H1 (cell line): ENCODE measurements around the gene ASTN1.

Experiments used
- CHD2 ChIP-seq: IDR thresholded peaks from 2 replicates; pipeline ENCODE4 v1.6.1; 2012; ENCODE audit warnings: low read length, improper control_type of control experiment
- EGR1 ChIP-seq: IDR thresholded peaks from 2 replicates; pipeline ENCODE4 v1.6.1; 2011; ENCODE audit warnings: low read depth, low read length, borderline replicate concordance
- HDAC6 ChIP-seq: IDR thresholded peaks from one replicate; pipeline ENCODE4 v1.7.1; 2012; ENCODE audit warnings: low read depth, mild to moderate bottlenecking, inconsistent platforms, low read length, moderate library complexity
- JUN ChIP-seq: IDR thresholded peaks from 2 replicates; pipeline ENCODE4 v1.6.1; 2011; ENCODE audit warnings: low read depth, mild to moderate bottlenecking, improper control_type of control experiment, low read length
- JUND ChIP-seq: IDR thresholded peaks from 2 replicates; pipeline ENCODE4 v1.6.1; 2011; ENCODE audit warnings: mild to moderate bottlenecking, improper control_type of control experiment, low read length
- MAX ChIP-seq: IDR thresholded peaks from 2 replicates; pipeline ENCODE4 v1.6.1; 2012; ENCODE audit warnings: inconsistent platforms
- POLR2A ChIP-seq, 2 experiments: IDR thresholded peaks; 1 replicate in 1 of 2; 2 replicates in 1 of 2; pipeline ENCODE4 v1.6.1; 2011; ENCODE audit warnings: low read depth in 2 of 2, low read length in 2 of 2, mild to moderate bottlenecking in 2 of 2; ENCODE audit errors: control extremely low read depth in 1 of 2
- POLR2AphosphoS5 ChIP-seq: IDR thresholded peaks from 2 replicates; pipeline ENCODE4 v1.6.1; 2011; ENCODE audit warnings: low read depth, low read length
- RAD21 ChIP-seq, 2 experiments: IDR thresholded peaks in 1 of 2; conservative IDR thresholded peaks in 1 of 2; 2 replicates each; pipeline ENCODE4 v1.6.1; 2011; ENCODE audit warnings: low read depth in 2 of 2, low read length in 2 of 2, improper control_type of control experiment in 1 of 2, inconsistent platforms in 1 of 2, mild to moderate bottlenecking in 1 of 2, moderate library complexity in 1 of 2
- SP1 ChIP-seq: IDR thresholded peaks from 2 replicates; pipeline ENCODE4 v1.6.1; 2011; ENCODE audit warnings: low read depth, low read length
- USF2 ChIP-seq: IDR thresholded peaks from 2 replicates; pipeline ENCODE4 v1.6.1; 2011; ENCODE audit warnings: low read length, improper control_type of control experiment
- TF ChIP-seq, protein P1 (sequence below): fragments of 300-600 bp; sonication (generic); IDR thresholded peaks from 2 replicates; pipeline ENCODE4 v1.7.1; 2012; ENCODE audit warnings: low read length, moderate library complexity, mild to moderate bottlenecking, inconsistent platforms; ENCODE audit not compliant: insufficient replicate concordance
- TF ChIP-seq, protein P2 (sequence below), 3 experiments: IDR thresholded peaks; 1 replicate in 2 of 3; 2 replicates in 1 of 3; pipeline versions ENCODE4 v1.5.1 to v1.6.1; 2011; ENCODE audit warnings: low read length in 3 of 3, mild to moderate bottlenecking in 3 of 3, inconsistent platforms in 2 of 3, low read depth in 1 of 3, moderate library complexity in 1 of 3; ENCODE audit not compliant: insufficient read depth in 1 of 3; ENCODE audit errors: control extremely low read depth in 1 of 3

DNA sequence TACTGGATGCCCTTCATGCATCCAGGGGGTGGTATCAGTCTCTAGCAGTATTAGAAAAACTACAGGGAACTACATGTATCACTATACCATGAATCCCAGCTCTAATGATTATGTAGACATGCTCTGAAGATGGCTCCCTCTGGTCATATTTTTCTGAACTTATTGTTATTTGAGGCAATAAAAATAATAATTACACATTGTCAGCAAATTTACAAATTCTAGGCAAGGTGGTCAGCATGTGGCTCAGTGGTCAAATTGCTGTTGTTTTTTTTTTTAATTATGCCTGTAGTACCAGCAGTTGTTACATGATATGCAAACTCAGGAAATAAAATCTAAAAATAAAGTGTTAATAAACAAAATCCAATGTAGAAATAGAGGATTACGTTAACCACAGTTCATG is 22.5 kb downstream of the ASTN1 start:
- TF ChIP-seq JUND (no peak), HDAC6 (no peak), POLR2A (IDR thresholded peaks at IDR 0.05; ENCODE audit: control extremely low read depth in 1 of 2, low read depth in 2 of 2, low read length in 2 of 2) (no peak), EGR1 (no peak), CHD2 (no peak), RAD21 (IDR thresholded peaks at IDR 0.05 in 1 of 2, conservative IDR thresholded peaks at IDR 0.05 in 1 of 2; ENCODE audit: low read depth in 2 of 2, low read length in 2 of 2) (no peak), SP1 (no peak), JUN (no peak), POLR2AphosphoS5 (no peak), USF2 (no peak), MAX (no peak)
- TF ChIP-seq, protein P1, sequence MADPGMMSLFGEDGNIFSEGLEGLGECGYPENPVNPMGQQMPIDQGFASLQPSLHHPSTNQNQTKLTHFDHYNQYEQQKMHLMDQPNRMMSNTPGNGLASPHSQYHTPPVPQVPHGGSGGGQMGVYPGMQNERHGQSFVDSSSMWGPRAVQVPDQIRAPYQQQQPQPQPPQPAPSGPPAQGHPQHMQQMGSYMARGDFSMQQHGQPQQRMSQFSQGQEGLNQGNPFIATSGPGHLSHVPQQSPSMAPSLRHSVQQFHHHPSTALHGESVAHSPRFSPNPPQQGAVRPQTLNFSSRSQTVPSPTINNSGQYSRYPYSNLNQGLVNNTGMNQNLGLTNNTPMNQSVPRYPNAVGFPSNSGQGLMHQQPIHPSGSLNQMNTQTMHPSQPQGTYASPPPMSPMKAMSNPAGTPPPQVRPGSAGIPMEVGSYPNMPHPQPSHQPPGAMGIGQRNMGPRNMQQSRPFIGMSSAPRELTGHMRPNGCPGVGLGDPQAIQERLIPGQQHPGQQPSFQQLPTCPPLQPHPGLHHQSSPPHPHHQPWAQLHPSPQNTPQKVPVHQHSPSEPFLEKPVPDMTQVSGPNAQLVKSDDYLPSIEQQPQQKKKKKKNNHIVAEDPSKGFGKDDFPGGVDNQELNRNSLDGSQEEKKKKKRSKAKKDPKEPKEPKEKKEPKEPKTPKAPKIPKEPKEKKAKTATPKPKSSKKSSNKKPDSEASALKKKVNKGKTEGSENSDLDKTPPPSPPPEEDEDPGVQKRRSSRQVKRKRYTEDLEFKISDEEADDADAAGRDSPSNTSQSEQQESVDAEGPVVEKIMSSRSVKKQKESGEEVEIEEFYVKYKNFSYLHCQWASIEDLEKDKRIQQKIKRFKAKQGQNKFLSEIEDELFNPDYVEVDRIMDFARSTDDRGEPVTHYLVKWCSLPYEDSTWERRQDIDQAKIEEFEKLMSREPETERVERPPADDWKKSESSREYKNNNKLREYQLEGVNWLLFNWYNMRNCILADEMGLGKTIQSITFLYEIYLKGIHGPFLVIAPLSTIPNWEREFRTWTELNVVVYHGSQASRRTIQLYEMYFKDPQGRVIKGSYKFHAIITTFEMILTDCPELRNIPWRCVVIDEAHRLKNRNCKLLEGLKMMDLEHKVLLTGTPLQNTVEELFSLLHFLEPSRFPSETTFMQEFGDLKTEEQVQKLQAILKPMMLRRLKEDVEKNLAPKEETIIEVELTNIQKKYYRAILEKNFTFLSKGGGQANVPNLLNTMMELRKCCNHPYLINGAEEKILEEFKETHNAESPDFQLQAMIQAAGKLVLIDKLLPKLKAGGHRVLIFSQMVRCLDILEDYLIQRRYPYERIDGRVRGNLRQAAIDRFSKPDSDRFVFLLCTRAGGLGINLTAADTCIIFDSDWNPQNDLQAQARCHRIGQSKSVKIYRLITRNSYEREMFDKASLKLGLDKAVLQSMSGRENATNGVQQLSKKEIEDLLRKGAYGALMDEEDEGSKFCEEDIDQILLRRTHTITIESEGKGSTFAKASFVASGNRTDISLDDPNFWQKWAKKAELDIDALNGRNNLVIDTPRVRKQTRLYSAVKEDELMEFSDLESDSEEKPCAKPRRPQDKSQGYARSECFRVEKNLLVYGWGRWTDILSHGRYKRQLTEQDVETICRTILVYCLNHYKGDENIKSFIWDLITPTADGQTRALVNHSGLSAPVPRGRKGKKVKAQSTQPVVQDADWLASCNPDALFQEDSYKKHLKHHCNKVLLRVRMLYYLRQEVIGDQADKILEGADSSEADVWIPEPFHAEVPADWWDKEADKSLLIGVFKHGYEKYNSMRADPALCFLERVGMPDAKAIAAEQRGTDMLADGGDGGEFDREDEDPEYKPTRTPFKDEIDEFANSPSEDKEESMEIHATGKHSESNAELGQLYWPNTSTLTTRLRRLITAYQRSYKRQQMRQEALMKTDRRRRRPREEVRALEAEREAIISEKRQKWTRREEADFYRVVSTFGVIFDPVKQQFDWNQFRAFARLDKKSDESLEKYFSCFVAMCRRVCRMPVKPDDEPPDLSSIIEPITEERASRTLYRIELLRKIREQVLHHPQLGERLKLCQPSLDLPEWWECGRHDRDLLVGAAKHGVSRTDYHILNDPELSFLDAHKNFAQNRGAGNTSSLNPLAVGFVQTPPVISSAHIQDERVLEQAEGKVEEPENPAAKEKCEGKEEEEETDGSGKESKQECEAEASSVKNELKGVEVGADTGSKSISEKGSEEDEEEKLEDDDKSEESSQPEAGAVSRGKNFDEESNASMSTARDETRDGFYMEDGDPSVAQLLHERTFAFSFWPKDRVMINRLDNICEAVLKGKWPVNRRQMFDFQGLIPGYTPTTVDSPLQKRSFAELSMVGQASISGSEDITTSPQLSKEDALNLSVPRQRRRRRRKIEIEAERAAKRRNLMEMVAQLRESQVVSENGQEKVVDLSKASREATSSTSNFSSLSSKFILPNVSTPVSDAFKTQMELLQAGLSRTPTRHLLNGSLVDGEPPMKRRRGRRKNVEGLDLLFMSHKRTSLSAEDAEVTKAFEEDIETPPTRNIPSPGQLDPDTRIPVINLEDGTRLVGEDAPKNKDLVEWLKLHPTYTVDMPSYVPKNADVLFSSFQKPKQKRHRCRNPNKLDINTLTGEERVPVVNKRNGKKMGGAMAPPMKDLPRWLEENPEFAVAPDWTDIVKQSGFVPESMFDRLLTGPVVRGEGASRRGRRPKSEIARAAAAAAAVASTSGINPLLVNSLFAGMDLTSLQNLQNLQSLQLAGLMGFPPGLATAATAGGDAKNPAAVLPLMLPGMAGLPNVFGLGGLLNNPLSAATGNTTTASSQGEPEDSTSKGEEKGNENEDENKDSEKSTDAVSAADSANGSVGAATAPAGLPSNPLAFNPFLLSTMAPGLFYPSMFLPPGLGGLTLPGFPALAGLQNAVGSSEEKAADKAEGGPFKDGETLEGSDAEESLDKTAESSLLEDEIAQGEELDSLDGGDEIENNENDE: no peak
- TF ChIP-seq, protein P2, sequence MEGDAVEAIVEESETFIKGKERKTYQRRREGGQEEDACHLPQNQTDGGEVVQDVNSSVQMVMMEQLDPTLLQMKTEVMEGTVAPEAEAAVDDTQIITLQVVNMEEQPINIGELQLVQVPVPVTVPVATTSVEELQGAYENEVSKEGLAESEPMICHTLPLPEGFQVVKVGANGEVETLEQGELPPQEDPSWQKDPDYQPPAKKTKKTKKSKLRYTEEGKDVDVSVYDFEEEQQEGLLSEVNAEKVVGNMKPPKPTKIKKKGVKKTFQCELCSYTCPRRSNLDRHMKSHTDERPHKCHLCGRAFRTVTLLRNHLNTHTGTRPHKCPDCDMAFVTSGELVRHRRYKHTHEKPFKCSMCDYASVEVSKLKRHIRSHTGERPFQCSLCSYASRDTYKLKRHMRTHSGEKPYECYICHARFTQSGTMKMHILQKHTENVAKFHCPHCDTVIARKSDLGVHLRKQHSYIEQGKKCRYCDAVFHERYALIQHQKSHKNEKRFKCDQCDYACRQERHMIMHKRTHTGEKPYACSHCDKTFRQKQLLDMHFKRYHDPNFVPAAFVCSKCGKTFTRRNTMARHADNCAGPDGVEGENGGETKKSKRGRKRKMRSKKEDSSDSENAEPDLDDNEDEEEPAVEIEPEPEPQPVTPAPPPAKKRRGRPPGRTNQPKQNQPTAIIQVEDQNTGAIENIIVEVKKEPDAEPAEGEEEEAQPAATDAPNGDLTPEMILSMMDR (IDR thresholded peaks at IDR 0.05; ENCODE audit: control extremely low read depth in 1 of 3, insufficient read depth in 1 of 3, low read depth in 1 of 3, low read length in 3 of 3): no peak
